H9 (cell line): ENCODE data around the gene CNPY2. TPM values are rescaled to one million over a fixed set of nuclear protein-coding genes. Genes with fewer than 3 reads are reported as not detected.

ENCODE experiments used
- DNase-seq: peaks from one replicate; pipeline ENCODE4 v3.0.0-alpha.2; 2017
- H2AFZ ChIP-seq: one replicate; pipeline ENCODE4 v1.6.1; 2013; ENCODE audit warnings: mild to moderate bottlenecking, low read length, control low read depth, moderate library complexity
- H2AK5ac ChIP-seq: 2 replicates; pipeline ENCODE4 v1.6.1; 2013; ENCODE audit warnings: low read length, control low read depth, mixed read lengths; ENCODE audit not compliant: insufficient read length
- H2BK120ac ChIP-seq: one replicate; pipeline ENCODE4 v1.6.1; 2013; ENCODE audit warnings: low read depth, mild to moderate bottlenecking, low read length, control low read depth, inconsistent platforms; ENCODE audit not compliant: poor library complexity, severe bottlenecking
- H2BK12ac ChIP-seq: 2 replicates; pipeline ENCODE4 v1.6.1; 2013; ENCODE audit warnings: low read length, control low read depth, mixed read lengths, low read depth; ENCODE audit not compliant: insufficient read length
- H2BK15ac ChIP-seq: 2 replicates; pipeline ENCODE4 v1.6.1; 2013; ENCODE audit warnings: low read depth, low read length, control low read depth
- H2BK20ac ChIP-seq: one replicate; pipeline ENCODE4 v1.6.1; 2013; ENCODE audit warnings: low read depth, mild to moderate bottlenecking, low read length, control low read depth, inconsistent platforms; ENCODE audit not compliant: poor library complexity, severe bottlenecking
- H2BK5ac ChIP-seq: 2 replicates; pipeline ENCODE4 v1.6.1; 2013; ENCODE audit warnings: low read length, control low read depth, mixed read lengths; ENCODE audit not compliant: insufficient read length
- H3K14ac ChIP-seq: 2 replicates; pipeline ENCODE4 v1.6.1; 2013; ENCODE audit warnings: low read length, control low read depth; ENCODE audit not compliant: insufficient read depth
- H3K18ac ChIP-seq: 2 replicates; pipeline ENCODE4 v1.6.1; 2013; ENCODE audit warnings: low read depth, mild to moderate bottlenecking, mixed read lengths, low read length, control low read depth; ENCODE audit not compliant: insufficient read length
- H3K23ac ChIP-seq: 2 replicates; pipeline ENCODE4 v1.6.1; 2013; ENCODE audit warnings: low read length, control low read depth, mixed read lengths, low read depth; ENCODE audit not compliant: insufficient read length
- H3K23me2 ChIP-seq: 2 replicates; pipeline ENCODE4 v1.6.1; 2013; ENCODE audit warnings: low read depth, mild to moderate bottlenecking, mixed read lengths, low read length, control low read depth; ENCODE audit not compliant: insufficient read length, poor library complexity, severe bottlenecking
- H3K27ac ChIP-seq: 2 replicates; pipeline ENCODE4 v1.5.1; 2013; ENCODE audit warnings: low read length, control low read depth, mixed read lengths, low read depth; ENCODE audit not compliant: insufficient read length
- H3K27me3 ChIP-seq: 2 replicates; pipeline ENCODE4 v1.6.1; 2013; ENCODE audit warnings: low read length, control low read depth, inconsistent platforms; ENCODE audit not compliant: insufficient read depth
- H3K4ac ChIP-seq: 2 replicates; pipeline ENCODE4 v1.6.1; 2013; ENCODE audit warnings: low read depth, mild to moderate bottlenecking, control low read depth, inconsistent platforms, low read length, moderate library complexity
- H3K4me1 ChIP-seq: 2 replicates; pipeline ENCODE4 v1.6.1; 2013; ENCODE audit warnings: low read length, control low read depth, inconsistent platforms; ENCODE audit not compliant: insufficient read depth
- H3K4me2 ChIP-seq: 2 replicates; pipeline ENCODE4 v1.6.1; 2013; ENCODE audit warnings: low read length, control low read depth, mixed read lengths; ENCODE audit not compliant: insufficient read length, insufficient read depth
- H3K56ac ChIP-seq: 2 replicates; pipeline ENCODE4 v1.6.1; 2013; ENCODE audit warnings: low read depth, mild to moderate bottlenecking, mixed read lengths, low read length, control low read depth; ENCODE audit not compliant: insufficient read length
- H3K79me1 ChIP-seq: 2 replicates; pipeline ENCODE4 v1.6.1; 2013; ENCODE audit warnings: low read depth, mild to moderate bottlenecking, moderate library complexity, low read length, control low read depth, inconsistent platforms; ENCODE audit not compliant: insufficient read depth, poor library complexity, severe bottlenecking
- H3K79me2 ChIP-seq: 2 replicates; pipeline ENCODE4 v1.6.1; 2013; ENCODE audit warnings: low read length, control low read depth, inconsistent platforms; ENCODE audit not compliant: insufficient read depth
- H3K9ac ChIP-seq: 2 replicates; pipeline ENCODE4 v1.6.1; 2013; ENCODE audit warnings: low read length, control low read depth, mixed read lengths; ENCODE audit not compliant: insufficient read length; ENCODE audit errors: extremely low read depth
- H3K9me3 ChIP-seq: one replicate; pipeline ENCODE4 v1.6.1; 2013; ENCODE audit warnings: low read depth, low read length, inconsistent platforms; ENCODE audit not compliant: control insufficient read depth
- H3T11ph ChIP-seq: one replicate; pipeline ENCODE4 v1.6.1; 2013; ENCODE audit warnings: mild to moderate bottlenecking, low read length, control low read depth, inconsistent platforms
- H4K20me1 ChIP-seq: one replicate; pipeline ENCODE4 v1.6.1; 2013; ENCODE audit not compliant: control insufficient read depth, insufficient read length, insufficient read depth
- H4K5ac ChIP-seq: 2 replicates; pipeline ENCODE4 v1.6.1; 2013; ENCODE audit warnings: low read depth, mild to moderate bottlenecking, mixed read lengths, low read length, control low read depth; ENCODE audit not compliant: insufficient read length
- H4K8ac ChIP-seq: replicated peaks from 2 replicates; pipeline ENCODE4 v1.6.1; 2013; ENCODE audit warnings: low read length, control low read depth, mixed read lengths, low read depth; ENCODE audit not compliant: insufficient read length
- H4K91ac ChIP-seq: 2 replicates; pipeline ENCODE4 v1.6.1; 2013; ENCODE audit warnings: low read depth, mild to moderate bottlenecking, moderate library complexity, mixed read lengths, low read length, control low read depth; ENCODE audit not compliant: insufficient read length
- H3K27ac Mint-ChIP-seq, 3 experiments: 2 replicates in 2 of 3; 3 replicates in 1 of 3; pipeline ENCODE4 v1.8.0; 2020 to 2021; ENCODE audit warnings: mixed read lengths in 3 of 3, mild to moderate bottlenecking in 1 of 3, moderate library complexity in 1 of 3
- H3K27me3 Mint-ChIP-seq: 2 replicates; pipeline ENCODE4 v1.8.0; 2021; ENCODE audit warnings: low read depth, mild to moderate bottlenecking, moderate library complexity, mixed read lengths
- H3K36me3 Mint-ChIP-seq, 3 experiments: 2 replicates in 2 of 3; 3 replicates in 1 of 3; pipeline ENCODE4 v1.8.0; 2020 to 2021; ENCODE audit warnings: low read depth in 3 of 3, mixed read lengths in 3 of 3; ENCODE audit not compliant: insufficient read depth in 1 of 3
- H3K4me1 Mint-ChIP-seq, 2 experiments: 2 replicates each; pipeline ENCODE4 v1.8.0; 2020; ENCODE audit warnings: mixed read lengths in 2 of 2
- H3K4me3 Mint-ChIP-seq, 2 experiments: 2 replicates in 1 of 2; 3 replicates in 1 of 2; pipeline ENCODE4 v1.8.0; 2020 to 2021; ENCODE audit warnings: mild to moderate bottlenecking in 2 of 2, mixed read lengths in 2 of 2, moderate library complexity in 1 of 2
- H3K9me3 Mint-ChIP-seq, 2 experiments: 2 replicates in 1 of 2; 3 replicates in 1 of 2; pipeline ENCODE4 v1.8.0; 2020; ENCODE audit warnings: mild to moderate bottlenecking in 2 of 2, mixed read lengths in 2 of 2, moderate library complexity in 1 of 2
- WGBS: extraction: QIAGEN DNeasy Blood & Tissue Kit; methylation state at CpG from one replicate; pipeline ENCODE4 v1.1.7; 2013; ENCODE audit warnings: missing lambda C conversion rate, low lambda C conversion rate, mixed read lengths; ENCODE audit not compliant: insufficient read length; ENCODE audit errors: extremely low coverage; 5-methylcytosine and 5-hydroxymethylcytosine counted together
- total RNA-seq: library from RNA; stranded (reverse); gene quantifications from 2 replicates; pipeline ENCODE4 v1.2.1, GENCODE V29; 2021
- TF ChIP-seq, protein P1 (sequence below): fragments of 200-600 bp; sonication (generic); conservative IDR thresholded peaks from 3 replicates; pipeline ENCODE4 v1.8.0; 2021; ENCODE audit warnings: antibody characterized with exemption, mild to moderate bottlenecking

The CNPY2 gene
- total RNA-seq, 1 experiment from 2014 or later: 221 TPM

GRCh38 chr12:56326533-56326932 is 10.7 kb upstream of the CNPY2 start:
- H2BK15ac ChIP-seq: no peak overlapping the region
- H3K23ac ChIP-seq: no peak overlapping the region
- no peaks in the 10 kb centered on the region for H3K4me1 ChIP-seq
- H3K23me2 ChIP-seq: no peaks in the 10 kb centered on the region
- no CpG with 5 or more reads among the region's 6 CpGs for WGBS
- no peaks in the 10 kb centered on the region for H3K79me2 ChIP-seq
- H3K79me1 ChIP-seq: no peaks in the 10 kb centered on the region
- H3K14ac ChIP-seq: no peak overlapping the region
- no peak overlapping the region for H4K91ac ChIP-seq
- no peaks in the 10 kb centered on the region for H4K20me1 ChIP-seq
- H4K8ac ChIP-seq: no peak overlapping the region
- H2AFZ ChIP-seq: no peak overlapping the region
- H2BK120ac ChIP-seq: no peak overlapping the region
- H3K27ac ChIP-seq: no peak overlapping the region
- TF ChIP-seq, protein P1, sequence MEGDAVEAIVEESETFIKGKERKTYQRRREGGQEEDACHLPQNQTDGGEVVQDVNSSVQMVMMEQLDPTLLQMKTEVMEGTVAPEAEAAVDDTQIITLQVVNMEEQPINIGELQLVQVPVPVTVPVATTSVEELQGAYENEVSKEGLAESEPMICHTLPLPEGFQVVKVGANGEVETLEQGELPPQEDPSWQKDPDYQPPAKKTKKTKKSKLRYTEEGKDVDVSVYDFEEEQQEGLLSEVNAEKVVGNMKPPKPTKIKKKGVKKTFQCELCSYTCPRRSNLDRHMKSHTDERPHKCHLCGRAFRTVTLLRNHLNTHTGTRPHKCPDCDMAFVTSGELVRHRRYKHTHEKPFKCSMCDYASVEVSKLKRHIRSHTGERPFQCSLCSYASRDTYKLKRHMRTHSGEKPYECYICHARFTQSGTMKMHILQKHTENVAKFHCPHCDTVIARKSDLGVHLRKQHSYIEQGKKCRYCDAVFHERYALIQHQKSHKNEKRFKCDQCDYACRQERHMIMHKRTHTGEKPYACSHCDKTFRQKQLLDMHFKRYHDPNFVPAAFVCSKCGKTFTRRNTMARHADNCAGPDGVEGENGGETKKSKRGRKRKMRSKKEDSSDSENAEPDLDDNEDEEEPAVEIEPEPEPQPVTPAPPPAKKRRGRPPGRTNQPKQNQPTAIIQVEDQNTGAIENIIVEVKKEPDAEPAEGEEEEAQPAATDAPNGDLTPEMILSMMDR: no peak
- no peak overlapping the region for H3K4me2 ChIP-seq
- H3K27me3 Mint-ChIP-seq: no peaks in the 10 kb centered on the region
- no peak overlapping the region for H3K56ac ChIP-seq
- H3K36me3 Mint-ChIP-seq: peaks cover 6 to 54% (median 42%) of the 10 kb centered on the region in 3 experiments; a peak in 6 of 7 replicates
- no peak for DNase-seq
- H3K4me3 Mint-ChIP-seq: no peak overlapping the region
- no peaks in the 10 kb centered on the region for H3K9me3 Mint-ChIP-seq
- no peak overlapping the region for H3K9ac ChIP-seq
- H4K5ac ChIP-seq: no peak overlapping the region
- no peak overlapping the region for H2BK5ac ChIP-seq
- H2BK12ac ChIP-seq: no peak overlapping the region
- no peak overlapping the region for H2AK5ac ChIP-seq
- H2BK20ac ChIP-seq: no peak overlapping the region
- H3K4ac ChIP-seq: no peak overlapping the region
- no peaks in the 10 kb centered on the region for H3K4me1 Mint-ChIP-seq
- H3K27ac Mint-ChIP-seq: no peak overlapping the region; a peak in 1 of 7 replicates
- no peak overlapping the region for H3T11ph ChIP-seq
- no peaks in the 10 kb centered on the region for H3K9me3 ChIP-seq
- H3K18ac ChIP-seq: no peak overlapping the region
- H3K27me3 ChIP-seq: no peaks in the 10 kb centered on the region
